NCI-H2081 treated with DMSO at 0.1 percent for 48 hours (cell line): ENCODE results near the gene SIGLECL1.

Experiments used
- DNase-seq: peaks from one replicate; lab custom pipeline; 2025; lab: John Stamatoyannopoulos, UW

Gene SIGLECL1

DNA sequence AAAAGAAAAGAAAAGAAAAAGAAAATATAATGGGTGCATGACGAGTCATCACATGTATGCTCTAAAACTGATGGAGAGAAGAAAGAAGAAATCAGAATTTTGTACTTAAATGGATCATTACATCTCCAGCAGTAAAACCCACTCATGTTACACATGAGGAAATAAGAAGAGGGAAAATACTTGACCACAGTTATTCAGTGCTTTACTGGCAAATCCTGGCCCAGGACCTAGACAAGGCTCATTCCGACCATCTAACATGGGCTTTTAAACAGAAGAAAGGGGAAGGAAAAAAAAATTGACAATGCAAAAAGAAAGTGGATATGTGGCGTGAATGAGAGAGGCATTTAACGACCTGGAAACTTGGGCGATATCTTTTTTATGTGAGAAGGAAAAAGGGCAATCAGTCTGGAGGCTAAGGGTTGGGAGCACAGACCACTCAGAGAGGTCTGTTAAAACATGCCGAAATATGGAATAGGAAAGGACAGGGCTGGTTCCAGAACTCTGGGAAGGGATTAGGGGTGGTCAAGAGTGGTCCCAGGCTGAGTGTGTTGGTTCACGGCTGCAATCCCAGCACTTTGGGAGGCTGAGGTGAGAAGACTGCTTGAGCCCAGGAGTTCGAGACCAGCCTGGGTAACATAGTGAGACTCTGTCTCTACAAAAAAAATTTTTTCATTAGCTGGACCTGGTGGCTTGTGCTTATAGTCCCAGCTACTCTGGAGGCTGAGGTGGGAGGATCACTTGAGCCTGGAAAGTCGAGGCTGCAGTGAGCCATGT, 1.6 kb downstream of the SIGLECL1 start:
- no peak for DNase-seq

DNA sequence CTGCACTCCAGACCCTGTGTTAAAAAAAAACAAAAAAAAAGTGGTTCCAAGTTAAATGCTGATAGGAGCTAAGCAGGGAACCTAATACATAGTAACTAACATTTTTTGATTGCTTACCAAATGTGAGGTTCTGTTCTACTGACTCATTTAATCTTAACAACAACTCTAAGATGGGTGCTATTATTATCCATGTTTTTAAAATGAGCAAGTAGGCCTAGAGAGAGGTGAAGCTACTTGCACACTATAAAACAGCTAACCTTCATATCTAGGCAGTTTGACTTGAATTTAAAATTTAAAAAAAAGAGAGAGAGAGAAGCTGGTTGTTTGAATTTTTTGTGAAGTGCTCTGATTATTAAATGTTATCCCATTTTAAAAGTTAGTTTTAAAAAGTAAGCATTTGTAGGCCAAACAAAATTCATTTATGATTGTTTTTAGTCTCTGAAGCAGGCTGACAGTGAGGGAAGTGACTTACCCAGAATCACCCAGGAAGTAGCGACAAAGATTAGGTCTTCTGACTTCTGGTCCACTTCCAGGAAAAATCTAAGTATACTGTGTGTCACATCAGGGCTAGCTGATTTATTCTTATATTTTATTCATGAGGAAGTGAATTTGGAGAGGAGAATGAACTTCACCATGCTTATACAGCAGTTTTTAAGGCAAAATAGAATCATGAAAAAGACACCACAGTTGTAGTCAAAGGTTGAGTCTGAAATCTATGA, 2.4 kb downstream of the SIGLECL1 start:
- no peak for DNase-seq

DNA sequence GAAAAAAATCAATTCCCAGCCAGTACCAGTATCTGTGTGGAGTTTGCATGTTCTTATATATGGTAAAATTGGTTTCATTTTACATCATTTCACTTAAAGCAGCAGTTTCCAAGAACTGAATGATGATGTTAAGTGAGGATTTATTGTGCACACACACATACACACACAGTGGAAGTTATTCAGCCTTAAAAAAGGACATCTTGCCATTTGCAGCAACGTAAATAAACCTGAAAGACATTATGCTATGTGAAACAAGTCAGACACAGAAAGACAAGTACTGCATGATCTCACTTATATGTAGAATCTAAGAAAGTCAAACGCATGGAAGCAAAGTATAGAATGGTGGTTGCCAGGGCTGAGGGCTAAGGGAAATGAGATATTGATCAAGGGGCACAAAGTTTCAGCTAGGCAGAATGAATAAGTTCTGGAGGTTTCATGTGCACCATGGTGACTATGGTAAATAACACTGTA, 5.3 kb downstream of the SIGLECL1 start:
- DNase-seq, result no peak

DNA sequence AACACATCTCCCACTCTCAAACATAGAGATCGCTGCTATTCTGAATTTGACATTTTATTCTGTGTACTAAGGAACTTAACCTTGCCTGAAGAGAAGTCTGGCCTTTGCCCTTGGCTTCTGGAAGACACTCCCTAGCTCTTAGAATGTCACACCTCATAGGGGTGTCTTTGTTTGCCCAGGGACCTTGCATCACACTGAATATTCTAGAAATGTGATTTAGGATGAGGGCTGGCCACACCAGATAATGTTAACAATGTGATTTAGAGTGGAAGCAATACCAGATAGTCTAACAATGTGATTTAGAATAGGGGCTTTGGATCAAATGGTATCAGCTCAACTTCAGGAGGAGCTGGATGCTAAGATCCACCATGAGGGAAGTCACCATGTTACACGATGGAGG, 6.6 kb downstream of the SIGLECL1 start:
- DNase-seq, result no peak

DNA sequence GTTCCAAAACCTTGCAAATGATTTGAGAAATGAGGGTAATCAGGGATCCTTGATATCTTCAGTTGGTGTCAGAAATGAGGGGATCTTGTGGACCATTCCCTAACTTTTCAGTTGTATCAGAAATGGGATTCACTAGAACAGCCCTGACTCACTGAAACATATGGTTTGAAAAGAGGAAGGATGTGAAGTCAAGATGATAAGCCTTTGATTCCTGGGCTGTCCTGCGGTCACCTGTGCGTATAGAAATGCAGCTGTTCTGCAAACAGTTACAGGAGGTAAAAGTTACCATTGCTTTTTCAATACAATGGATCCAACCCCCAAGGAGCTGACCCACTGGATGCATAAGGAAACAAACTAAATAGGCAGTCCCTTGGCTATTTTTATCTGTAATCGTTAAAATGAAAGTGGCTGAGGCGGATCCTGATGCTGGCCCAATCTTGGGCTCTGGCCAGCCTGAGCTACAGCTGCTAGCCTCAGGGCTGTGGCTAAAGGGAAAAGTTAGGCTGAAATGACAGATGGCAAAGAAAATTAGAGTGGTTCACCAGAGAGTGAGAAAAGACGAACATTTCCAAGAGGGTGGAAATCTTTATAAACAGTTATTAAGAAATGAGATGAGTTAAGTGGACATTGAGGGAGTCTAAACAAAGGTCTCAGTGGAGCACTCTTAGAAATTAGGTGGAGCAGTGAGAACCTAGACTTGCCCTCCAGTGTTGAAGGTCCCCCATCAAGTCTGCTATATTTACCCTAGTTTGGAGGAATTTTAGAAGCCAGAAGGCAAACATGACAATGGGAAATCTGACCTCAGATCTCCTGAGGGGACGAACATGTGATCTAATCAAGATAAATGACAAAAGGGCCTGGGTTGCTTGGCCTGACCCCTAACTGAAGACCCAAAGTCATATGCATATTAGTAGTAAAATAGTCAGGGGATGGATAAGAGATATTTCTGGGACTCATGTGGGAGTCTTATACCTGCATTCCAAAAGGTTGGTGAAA, 7.6 kb downstream of the SIGLECL1 start:
- no peak for DNase-seq

DNA sequence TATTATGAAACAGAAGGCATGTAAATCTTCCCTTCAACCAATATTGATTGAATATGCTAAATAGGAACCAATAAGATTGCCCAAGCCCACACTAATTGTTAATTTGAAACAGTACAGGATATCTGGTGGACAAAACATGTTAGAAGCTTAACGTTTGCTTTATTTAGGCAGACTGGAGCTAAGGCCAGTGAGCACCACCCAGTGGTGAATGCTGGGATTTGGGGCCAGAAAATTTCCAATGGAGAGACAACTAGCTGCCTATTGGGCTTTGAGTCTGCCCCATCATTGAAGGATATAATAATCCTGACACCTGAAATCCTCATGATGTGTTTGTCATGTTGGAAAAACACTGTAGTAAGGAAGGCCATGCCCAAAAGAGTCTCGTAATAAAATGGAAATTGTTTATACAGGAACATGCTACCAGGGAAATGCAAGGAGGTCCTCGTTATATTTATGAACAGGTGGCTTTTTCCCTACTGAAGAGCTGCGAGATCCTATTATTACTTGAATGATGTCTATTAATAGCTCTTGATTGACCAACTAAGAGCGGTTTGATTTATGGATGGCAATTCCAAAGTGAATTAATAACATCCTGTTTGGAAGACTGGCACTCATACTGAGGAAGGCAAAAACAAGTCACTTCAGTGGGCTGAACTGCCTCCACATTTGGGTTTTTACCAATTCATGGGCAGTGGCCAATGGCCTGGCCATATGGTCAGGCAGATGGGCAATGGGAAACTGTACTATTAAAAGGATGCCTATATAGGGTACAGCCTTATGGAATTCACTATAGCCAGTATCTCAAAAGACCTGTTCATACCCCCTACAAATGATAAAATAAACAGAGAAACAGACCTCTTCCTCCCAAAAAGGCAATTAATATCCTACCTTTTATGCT, 8.7 kb downstream of the SIGLECL1 start:
- DNase-seq, result no peak

DNA sequence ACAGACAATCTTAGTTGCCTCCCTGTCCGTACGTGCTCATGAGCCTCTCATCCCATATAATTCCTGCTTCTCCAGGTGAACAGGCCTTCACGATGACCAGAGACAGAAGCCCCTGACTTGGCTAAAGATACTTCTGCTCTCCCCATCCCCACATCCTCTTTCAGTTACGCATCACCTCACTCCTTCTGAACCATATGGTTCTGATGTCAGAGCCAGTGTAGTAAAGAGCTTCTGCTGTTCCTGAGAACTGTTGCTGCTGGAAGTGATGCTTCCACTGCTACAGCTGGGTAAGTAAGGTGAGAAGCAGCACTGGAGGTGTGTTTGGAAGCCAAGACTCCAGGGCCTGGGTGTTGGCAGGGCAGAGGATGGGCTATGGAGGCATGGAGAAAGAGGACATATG, 12.9 kb downstream of the SIGLECL1 start:
- no peak for DNase-seq

DNA sequence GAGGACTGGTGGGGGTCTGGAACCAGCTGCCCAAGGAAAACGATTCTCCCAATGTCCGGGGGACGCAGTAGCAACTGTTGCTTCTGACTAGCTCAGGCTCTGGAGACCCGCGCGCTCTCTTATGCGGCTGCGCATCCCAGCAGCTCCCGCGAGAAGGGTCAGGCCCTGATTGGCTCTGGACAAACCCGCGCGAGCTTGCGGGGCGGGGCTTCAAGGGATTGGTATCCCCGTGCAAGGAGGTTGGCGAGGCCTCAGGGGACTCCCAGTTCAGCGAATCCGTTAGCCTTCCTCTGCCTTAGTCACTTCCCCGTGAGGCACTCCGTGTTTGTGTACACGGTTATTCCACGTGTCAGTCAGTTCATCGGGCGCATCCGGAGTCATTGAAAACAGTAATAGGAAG, 20.2 kb downstream of the SIGLECL1 start:
- no peak for DNase-seq

DNA sequence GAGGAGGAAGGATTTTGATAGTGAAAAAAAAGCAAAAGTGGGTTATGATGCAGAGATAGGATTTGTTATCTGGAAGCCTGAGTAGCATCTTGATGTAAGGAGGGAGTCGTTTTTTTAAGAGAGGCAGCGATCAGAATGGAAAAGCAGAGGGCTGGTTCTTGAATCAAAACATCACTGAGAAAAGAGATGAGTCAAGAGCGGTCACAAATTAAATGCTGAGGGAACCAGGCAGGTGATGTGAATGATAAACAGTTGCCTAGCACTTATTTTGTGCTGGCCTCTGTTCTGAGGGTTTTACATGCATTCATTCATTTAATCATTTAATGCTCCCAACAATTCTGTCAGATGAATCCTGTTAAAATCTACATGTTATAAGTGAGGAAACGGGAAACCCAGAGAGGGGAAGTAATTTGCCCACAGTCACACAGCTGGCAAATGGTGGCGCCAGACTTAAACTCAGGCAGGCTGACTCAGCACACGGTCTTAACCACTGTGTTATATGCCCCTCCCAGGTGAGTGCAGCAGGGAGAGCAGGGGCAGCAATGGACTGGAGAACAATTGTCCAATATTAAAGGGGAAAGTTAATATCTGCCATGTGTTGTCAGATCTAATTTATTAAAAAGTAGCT, 21.4 kb downstream of the SIGLECL1 start:
- DNase-seq, result no peak

DNA sequence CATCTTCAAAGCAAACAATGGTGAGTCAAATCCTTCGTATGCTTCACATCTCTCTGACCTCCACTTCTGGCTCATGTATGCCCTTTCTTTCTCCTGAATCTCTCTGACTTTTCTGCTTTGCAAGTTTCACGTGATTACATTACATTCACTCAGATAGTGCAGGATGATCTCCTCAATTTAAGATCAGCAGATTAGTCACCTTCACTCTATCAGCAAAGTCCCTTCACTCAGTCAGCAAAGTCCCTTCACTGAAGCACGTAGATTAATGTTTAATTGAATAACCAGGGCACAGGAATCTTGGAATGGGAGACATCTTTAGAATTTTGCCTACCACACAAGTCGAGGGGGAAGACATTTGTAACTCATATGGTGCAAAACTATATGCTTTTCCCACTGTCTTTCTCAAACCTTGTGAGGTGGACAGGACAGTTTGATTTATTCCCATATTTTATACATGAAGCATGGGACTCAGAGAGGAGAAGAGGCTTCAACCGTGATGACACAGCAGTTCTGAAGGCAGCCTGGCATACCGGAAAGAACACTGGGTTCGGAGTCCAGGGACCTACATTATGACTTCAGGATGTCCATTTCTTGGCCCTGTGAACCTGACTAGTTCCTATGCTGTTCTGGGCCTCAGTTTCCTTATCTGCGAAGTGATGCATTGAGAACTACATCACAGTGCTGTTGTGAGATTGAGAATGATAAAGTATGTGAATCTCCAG, 23.3 kb downstream of the SIGLECL1 start:
- DNase-seq, result no peak

DNA sequence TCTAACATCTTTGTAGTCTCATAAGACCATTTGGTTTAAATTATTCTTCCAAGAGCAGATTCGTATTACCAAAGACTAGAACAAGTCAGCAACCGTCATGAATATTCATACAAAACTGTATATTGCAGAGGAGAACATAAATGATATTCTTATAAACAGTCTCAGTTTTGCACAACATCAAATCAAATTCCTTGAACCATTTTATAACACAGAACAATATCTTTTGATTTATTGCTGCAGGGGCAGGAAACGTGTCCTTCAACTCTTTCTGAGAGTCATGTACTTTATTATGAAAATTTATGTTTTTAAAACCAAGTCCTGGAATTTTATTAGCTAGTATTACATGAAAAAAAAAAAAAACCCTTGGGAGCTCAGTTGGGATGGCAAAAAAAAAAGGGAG, 26.2 kb downstream of the SIGLECL1 start:
- DNase-seq, result no peak

DNA sequence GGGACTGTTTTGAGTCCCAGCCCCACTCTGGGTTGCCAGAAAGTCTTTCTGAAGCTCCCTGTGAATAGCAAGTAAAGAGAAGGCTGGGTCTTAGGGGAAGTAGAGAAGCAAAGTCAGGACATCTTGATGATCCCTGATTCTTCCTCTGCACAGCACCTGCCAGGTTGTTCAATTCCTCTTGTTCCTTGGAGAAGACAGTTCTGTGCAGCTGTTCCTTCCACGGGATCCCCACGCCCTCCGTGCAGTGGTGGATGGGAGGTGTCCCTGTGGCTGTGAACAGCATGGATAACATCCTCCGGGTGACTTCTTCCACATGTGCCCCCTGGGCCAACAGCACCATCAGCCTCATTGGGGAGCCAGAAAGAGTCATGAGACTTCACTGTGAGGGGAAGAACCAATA, 31.5 kb downstream of the SIGLECL1 start:
- DNase-seq, result no peak

DNA sequence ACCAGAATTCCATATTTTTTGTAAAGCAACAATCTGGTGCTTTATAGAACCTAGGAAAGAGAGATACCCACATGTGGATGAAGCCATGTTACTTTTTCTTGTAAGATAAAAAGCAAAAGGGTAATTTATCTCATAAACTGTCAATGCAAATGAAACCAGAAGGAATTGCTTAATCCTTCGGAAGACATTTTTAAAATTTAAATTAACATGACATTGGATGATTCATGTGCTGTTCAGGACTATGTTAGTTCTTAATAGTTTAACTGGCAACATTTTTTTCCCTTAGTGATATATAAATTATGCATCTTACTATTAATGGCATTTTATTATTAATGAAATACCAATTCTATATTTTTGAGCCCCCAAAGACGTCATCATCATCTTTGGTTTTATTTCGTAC, 34.8 kb downstream of the SIGLECL1 start:
- no peak for DNase-seq

DNA sequence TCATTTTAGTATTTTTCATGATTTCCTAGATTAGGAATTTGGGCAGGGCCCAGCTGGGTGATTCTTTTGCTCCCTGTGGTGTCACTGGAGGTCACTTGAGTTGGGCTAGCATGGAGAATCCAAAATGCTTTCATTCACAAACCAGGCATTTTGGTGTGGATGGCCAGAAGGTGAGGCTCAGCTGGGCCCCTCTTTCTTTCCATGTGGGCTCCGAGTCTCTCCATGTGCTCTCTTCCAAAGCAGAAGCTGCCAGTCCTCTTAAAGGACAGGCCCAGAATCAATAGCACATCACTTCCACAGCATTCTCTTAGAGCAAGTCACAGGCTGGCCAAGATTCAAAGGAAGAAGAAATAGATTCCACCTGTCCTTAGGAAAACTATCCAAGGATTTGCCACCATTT, 38.8 kb downstream of the SIGLECL1 start:
- no peak for DNase-seq

DNA sequence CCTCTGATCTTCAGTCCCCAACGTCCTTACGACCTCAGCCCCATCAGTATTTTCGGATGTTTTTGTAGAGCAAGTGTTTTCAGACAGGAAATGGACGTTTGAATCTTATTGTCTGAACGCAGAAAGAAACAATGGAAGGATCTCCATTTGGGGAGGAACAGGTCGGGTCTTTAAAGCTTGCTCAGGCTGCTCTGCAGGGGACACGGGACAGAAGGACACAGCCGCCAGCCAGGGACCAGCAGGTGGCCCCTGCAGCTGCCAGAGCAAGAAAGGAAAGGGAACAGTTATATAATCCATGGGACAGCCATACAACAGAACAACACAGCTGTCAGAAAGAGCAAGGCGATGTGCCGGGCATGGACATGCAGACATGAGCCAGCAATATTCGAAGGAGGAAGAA, 42.1 kb downstream of the SIGLECL1 start:
- no peak for DNase-seq

DNA sequence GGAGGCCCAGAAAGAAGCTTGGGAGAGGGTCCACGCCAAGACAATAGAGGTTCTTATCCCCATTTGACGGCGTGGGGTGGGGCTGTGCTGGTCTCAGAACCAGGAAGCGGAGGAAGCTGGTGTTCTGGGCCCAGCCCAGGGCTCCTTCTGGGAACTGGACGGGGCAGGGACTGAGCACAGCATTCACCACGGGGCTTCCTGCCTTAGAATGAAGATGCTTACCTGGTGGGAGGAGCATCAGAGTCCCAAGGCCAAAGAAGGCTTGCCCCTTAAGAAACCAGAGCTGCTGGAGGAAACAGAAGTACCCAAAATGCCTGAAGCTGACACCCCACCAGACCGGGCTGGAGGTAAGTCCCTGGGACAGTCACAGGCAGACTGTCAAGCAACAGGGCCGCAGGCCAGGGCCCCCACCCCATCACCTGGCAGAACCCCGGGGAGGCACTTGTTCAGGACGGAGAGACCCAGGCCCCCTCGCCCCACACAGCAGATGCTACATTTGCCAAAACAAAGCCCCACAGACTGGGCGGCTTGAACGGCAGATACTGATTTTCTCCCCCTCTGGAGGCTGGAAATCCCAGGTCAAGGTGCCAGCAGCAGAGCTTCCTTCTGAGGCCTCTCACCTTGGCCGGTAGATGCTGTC, 42.8 kb downstream of the SIGLECL1 start:
- no peak for DNase-seq

DNA sequence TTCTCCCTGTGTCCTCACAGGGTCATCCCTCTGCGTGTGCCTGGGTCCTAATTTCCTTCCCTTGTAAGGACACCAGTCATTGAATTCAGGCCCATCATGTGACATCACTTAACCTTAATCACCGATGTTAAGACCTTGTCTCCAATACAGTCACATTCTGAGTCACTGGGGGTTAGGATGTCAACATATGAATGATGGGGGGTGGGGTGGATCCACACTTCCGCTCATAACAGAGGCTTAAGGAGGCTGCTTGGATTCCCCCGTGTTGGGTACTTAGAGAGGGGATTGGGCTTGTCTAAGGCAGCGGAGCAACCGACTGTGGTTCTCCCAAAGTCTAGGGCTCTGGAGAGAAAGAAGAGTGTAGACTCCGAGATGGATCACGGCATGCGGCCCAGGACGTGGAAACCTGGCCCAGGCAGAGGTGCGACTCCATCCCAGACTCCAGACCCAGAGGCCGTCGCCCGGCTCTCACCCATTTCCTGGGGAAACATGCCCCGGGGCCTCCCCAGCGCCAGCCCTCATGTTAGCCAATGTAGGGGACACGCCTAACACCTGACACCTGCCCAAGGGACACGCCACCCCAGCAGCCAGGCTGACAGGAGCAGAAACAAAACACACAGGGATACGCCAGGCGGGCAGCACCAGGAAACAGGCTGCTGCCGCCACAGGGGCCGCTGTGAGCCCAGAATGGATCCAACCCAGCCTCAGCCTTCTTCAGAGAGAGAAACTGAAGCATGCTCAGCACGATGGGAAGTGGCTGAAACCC, 43.5 kb downstream of the SIGLECL1 start:
- no peak for DNase-seq

DNA sequence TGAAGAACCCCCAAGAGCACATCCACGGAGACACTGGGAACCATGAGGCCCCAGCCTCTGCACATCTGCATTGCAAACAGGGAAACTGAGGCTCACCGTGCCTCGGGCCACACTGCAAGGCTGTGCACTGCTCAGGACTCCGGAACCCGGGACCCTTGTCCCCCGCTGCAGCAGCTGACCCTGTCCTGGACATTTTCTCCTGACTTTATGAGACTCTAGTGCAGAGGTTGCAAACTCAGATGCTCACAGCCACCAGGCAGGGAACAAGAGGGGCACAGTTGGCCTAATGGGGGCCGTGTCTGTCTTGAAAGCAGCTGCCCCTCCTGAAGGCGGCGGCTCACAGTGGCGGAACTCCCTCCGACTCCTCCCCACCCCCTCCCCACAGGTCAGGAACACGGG, 44.1 kb downstream of the SIGLECL1 start:
- no peak for DNase-seq
